Keratinocyte (primary cell): ENCODE data around the gene USP53. TPM values are rescaled to one million over a fixed set of nuclear protein-coding genes. Genes with fewer than 3 reads are reported as not detected.

Experiments used
- DNase-seq: peaks from one replicate; pipeline ENCODE4 v3.0.0-alpha.2; 2011; ENCODE audit warnings: low read depth, missing footprints, low spot score
- FAIRE-seq: peaks from 2 replicates; lab custom pipeline; 2011; peaks lifted over from hg19 to GRCh38; lab: Jason Lieb, UNC
- H2AFZ ChIP-seq: 2 replicates; pipeline ENCODE4 v1.6.0; 2012; ENCODE audit warnings: low read length, control low read depth, inconsistent platforms; ENCODE audit not compliant: control insufficient read depth
- H3K27ac ChIP-seq: 2 replicates; pipeline ENCODE4 v1.5.1; 2011; ENCODE audit warnings: low read length; ENCODE audit not compliant: control insufficient read depth, insufficient read depth
- H3K27me3 ChIP-seq: 3 replicates; pipeline ENCODE4 v1.6.0; 2011; ENCODE audit warnings: low read length; ENCODE audit not compliant: control insufficient read depth, insufficient read depth; ENCODE audit errors: extremely low read depth
- H3K36me3 ChIP-seq, 2 experiments: 2 replicates in 1 of 2; 3 replicates in 1 of 2; pipeline ENCODE4 v1.5.1; 2011; ENCODE audit warnings: low read length in 2 of 2, mild to moderate bottlenecking in 1 of 2; ENCODE audit not compliant: control insufficient read depth in 2 of 2, insufficient read depth in 2 of 2; ENCODE audit errors: extremely low read depth in 1 of 2
- H3K4me1 ChIP-seq: 3 replicates; pipeline ENCODE4 v1.5.1; 2011; ENCODE audit warnings: low read length; ENCODE audit not compliant: control insufficient read depth, insufficient read depth; ENCODE audit errors: extremely low read depth
- H3K4me2 ChIP-seq: 3 replicates; pipeline ENCODE4 v1.6.0; 2011; ENCODE audit warnings: low read depth, low read length; ENCODE audit not compliant: control insufficient read depth, insufficient read depth; ENCODE audit errors: extremely low read depth
- H3K4me3 ChIP-seq, 3 experiments: fragments of 200-600 bp in 1 of 3; sonication (generic) in 1 of 3; 2 replicates in 2 of 3; 3 replicates in 1 of 3; pipeline ENCODE4 v1.5.1; 2011 to 2016; ENCODE audit warnings: low read length in 3 of 3, mild to moderate bottlenecking in 3 of 3, control low read depth in 2 of 3, inconsistent platforms in 1 of 3, low read depth in 1 of 3, mixed read lengths in 1 of 3, mixed run types in 1 of 3, moderate library complexity in 1 of 3; ENCODE audit not compliant: control insufficient read depth in 2 of 3, insufficient read depth in 2 of 3; ENCODE audit errors: extremely low read depth in 1 of 3
- H3K79me2 ChIP-seq: 2 replicates; pipeline ENCODE4 v1.6.0; 2012; ENCODE audit warnings: low read length; ENCODE audit not compliant: control insufficient read depth, insufficient read depth
- H3K9ac ChIP-seq: 3 replicates; pipeline ENCODE4 v1.6.0; 2011; ENCODE audit warnings: low read length; ENCODE audit not compliant: control insufficient read depth, insufficient read depth; ENCODE audit errors: extremely low read depth
- H3K9me1 ChIP-seq: 3 replicates; pipeline ENCODE4 v1.6.0; 2011; ENCODE audit warnings: low read length; ENCODE audit not compliant: control insufficient read depth, insufficient read depth; ENCODE audit errors: extremely low read depth
- H3K9me3 ChIP-seq: 2 replicates; pipeline ENCODE4 v1.5.1; 2012; ENCODE audit warnings: low read depth, low read length; ENCODE audit not compliant: control insufficient read depth
- H4K20me1 ChIP-seq: 3 replicates; pipeline ENCODE4 v1.6.0; 2011; ENCODE audit warnings: low read length; ENCODE audit not compliant: control insufficient read depth, insufficient read depth; ENCODE audit errors: extremely low read depth
- CTCF ChIP-seq, 3 experiments: IDR thresholded peaks in 1 of 3; conservative IDR thresholded peaks in 1 of 3; optimal IDR thresholded peaks in 1 of 3; 2 replicates in 2 of 3; 3 replicates in 1 of 3; pipeline versions ENCODE3 to v1.5.1; 2011; ENCODE audit warnings: low read length in 3 of 3, mild to moderate bottlenecking in 3 of 3, moderate library complexity in 2 of 3, control low read depth in 1 of 3, inconsistent platforms in 1 of 3; ENCODE audit not compliant: insufficient read depth in 2 of 3; ENCODE audit errors: extremely low read depth in 1 of 3
- EZH2 ChIP-seq: IDR thresholded peaks from one replicate; pipeline ENCODE4 v1.6.1; 2012; ENCODE audit warnings: inconsistent platforms, mild to moderate bottlenecking, low read length, moderate library complexity
- dilution Hi-C: fragments of 300-500 bp; cut with MboI; formaldehyde crosslinking; loops from one replicate; pipeline ENCODE4 v1.7.0; 2020; ENCODE audit warnings: low sequenced_read_pairs; ENCODE audit not compliant: extremely low pct_ligation_motif_present
- polyA plus RNA-seq, 5 experiments: library from polyadenylated mRNA; depleted of rRNA in 3 of 5; stranded (reverse) in 3 of 5; stranded (forward) in 1 of 5; unstranded in 1 of 5; fragments of >200 nt; gene quantifications; 1 replicate in 1 of 5; 2 replicates in 3 of 5; 3 replicates in 1 of 5; pipeline versions ENCODE4 v1.2.1 to v1.2.3, GENCODE V29; 2011 to 2012; ENCODE audit warnings: missing spikeins in 2 of 5, low read depth in 1 of 5, low replicate concordance in 1 of 5

The USP53 gene
- polyA plus RNA-seq, 1 donor (not counting 4 experiments of a cell fraction or from before 2014, with no cell fraction given): 29.0 TPM

- H3K4me2 ChIP-seq: no peak overlapping the region
- peaks cover 2% of the 10 kb centered on the region for H3K4me1 ChIP-seq
- H3K9ac ChIP-seq: no peak overlapping the region
- TF ChIP-seq EZH2 (no peak), CTCF (optimal IDR thresholded peaks at IDR 0.05 in 1 of 3, IDR thresholded peaks at IDR 0.05 in 1 of 3, conservative IDR thresholded peaks at IDR 0.05 in 1 of 3; ENCODE audit: extremely low read depth in 1 of 3, insufficient read depth in 2 of 3, low read length in 3 of 3) (no peak)
- no peak overlapping the region for H2AFZ ChIP-seq
- no peak overlapping the region for H3K4me3 ChIP-seq
- H3K9me1 ChIP-seq: no peaks in the 10 kb centered on the region
- no peaks in the 10 kb centered on the region for H3K27me3 ChIP-seq
- peaks cover 8% of the 10 kb centered on the region for H3K79me2 ChIP-seq
- DNase-seq (no peak), FAIRE-seq (no peak)
- no peaks in the 10 kb centered on the region for H3K36me3 ChIP-seq
- H3K27ac ChIP-seq: no peak overlapping the region
- H3K9me3 ChIP-seq: no peaks in the 10 kb centered on the region
- dilution Hi-C loops: no loop called here
- H4K20me1 ChIP-seq: no peaks in the 10 kb centered on the region
Measured at GRCh38 chr4:119304431-119304830, 91.9 kb downstream of the USP53 start.

GRCh38 chr4:119307606-119308005 lies 95.1 kb downstream of the USP53 start:
- dilution Hi-C loops: no loop called here
- Histone ChIP-seq H3K4me2 (no peak overlapping the region), H3K4me1 (no peaks in the 10 kb centered on the region), H3K79me2 (no peaks in the 10 kb centered on the region), H3K27ac (no peak overlapping the region), H3K36me3 (no peaks in the 10 kb centered on the region), H2AFZ (no peak overlapping the region), H3K4me3 (no peak overlapping the region), H3K9me1 (no peaks in the 10 kb centered on the region), H3K27me3 (no peaks in the 10 kb centered on the region), H4K20me1 (no peaks in the 10 kb centered on the region), H3K9me3 (no peaks in the 10 kb centered on the region), H3K9ac (no peak overlapping the region)
- no peak for DNase-seq
- TF ChIP-seq EZH2 (no peak), CTCF (optimal IDR thresholded peaks at IDR 0.05 in 1 of 3, IDR thresholded peaks at IDR 0.05 in 1 of 3, conservative IDR thresholded peaks at IDR 0.05 in 1 of 3; ENCODE audit: extremely low read depth in 1 of 3, insufficient read depth in 2 of 3, low read length in 3 of 3) (no peak)
- no peak for FAIRE-seq
